Central memory CD4-positive, alpha-beta T cell (primary cell): ENCODE data around the gene HDAC9.

Experiments used
- DNase-seq: peaks from one replicate; pipeline ENCODE4 v3.0.0; 2022

The HDAC9 gene

DNA sequence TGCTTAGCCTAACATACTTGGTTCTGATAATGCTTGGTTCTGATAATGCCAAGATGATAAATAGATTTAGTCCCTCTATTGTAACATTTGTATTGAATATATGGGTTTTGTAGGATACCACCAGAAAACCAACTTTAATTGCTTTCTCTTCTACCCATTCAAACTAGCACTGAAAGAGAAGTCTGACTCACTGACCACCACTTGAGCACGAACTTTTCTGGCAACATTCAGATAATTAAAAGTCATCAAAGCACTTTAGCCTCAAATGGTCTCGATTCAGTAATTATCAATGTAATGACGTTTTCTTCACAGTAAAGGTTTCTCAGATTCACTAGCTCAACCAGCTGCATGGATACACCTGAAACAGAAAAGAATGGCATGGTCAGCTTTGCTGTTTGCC, 63.0 kb downstream of the HDAC9 start:
- DNase-seq, result no peak

DNA sequence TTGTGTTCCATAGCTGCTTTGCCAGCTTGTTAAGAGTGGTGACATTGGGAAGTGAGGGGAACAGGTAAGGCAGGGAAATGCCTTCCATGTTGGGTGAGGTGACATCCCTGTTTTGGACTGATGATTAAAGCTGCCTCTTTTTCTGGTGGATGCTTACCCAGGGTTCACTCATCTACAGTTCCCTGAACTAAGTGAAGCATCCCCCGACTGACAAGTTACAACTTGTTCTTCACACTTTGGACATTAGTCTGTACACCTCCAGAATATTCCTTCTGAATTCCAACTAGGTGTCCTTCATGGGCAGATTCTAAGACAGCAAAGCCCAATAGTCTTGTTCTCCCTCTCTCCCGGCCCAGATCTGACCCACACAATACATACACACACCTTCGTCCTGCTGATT, 63.4 kb downstream of the HDAC9 start:
- no peak for DNase-seq

DNA sequence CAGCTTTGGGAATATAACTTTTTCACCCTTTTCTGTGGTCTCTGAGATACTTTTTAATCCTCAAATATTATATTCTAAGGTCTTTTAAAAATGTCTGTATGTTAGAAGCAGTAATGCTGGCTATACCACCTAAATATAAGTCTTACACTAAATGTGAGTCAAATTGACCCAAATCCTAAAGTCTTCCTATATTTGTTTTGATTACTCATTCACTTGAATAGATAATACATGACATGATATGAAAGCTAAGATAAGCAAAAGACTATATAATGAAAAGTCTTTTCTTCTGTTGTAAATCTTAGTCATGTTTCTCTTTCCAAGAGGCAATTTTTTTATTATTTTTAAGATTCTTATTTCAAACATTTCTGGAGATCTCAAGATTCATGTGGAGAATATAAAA, 64.2 kb downstream of the HDAC9 start:
- no peak for DNase-seq

DNA sequence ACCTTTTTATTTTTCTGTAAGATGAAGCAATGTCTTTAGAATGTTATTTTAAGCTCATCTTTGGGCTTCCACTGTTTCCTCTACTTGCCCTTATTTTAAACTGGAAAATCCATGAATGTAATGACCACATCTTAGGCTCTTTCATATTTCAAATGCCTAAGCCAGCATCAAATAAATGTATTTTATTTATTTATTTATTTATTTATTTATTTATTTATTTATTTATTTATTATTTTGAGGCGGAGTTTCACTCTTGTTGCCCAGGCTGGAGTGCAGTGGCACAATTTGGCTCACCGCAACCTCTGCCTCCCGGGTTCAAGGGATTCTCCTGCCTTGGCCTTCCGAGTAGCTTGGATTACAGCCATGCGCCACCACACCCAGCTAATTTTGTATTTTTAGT, 69.2 kb downstream of the HDAC9 start:
- no peak for DNase-seq

DNA sequence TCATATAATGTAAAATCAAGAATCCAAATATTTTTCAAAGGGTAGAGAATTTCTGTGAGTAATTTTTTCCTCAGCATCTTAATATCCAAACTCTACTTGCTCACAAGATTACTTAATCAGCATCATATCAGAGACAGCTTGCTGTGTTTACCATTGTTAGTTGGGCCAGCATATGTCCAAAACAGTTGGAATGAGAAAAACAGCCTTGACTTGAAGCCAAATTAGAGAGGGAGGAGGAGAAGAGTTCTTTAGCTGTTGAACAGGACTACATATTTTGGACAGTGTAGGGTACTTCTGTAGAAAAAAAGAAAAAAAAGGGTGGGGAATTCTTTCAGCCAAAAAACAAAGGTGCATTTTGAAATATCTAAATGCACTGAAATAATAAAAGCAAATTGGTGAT, 69.8 kb downstream of the HDAC9 start:
- DNase-seq, result no peak

DNA sequence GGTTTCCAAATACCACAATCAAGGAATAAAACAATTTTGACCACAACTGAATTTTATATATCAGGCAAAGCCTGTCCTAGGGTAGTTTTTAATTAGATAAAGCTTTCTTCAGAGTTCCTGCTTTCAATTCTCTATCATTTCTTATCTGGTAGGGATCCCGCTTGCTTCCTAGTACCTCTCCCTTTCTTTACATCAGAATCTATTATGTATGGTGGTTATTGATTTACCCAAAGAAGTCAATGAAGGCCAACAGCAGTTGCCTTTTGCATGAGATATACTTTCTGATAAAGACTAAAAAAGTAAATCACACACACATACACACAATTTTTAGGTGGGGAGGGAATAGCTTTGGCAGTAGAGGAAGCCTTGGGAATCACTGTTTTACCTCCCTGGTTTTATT, 70.7 kb downstream of the HDAC9 start:
- no peak for DNase-seq

DNA sequence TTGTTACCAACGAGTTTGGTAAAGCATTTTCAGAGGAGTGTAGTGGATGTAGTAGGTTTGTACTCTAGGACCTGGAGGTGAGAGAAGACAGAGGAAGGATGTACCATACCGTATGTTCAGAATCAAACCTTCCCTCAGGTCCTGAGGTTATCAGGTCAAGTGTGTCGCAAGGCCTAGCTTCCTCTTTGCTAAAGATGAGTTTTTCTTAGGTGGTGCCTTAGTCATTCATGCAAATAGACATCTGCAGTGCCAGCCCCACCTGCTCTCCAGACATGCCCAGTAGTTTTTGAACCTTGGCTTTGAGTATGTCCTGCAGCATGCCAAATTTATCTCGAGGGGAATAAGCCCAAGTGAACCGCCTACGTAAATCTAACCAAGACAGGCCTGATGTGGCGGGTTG, 71.3 kb downstream of the HDAC9 start:
- no peak for DNase-seq

DNA sequence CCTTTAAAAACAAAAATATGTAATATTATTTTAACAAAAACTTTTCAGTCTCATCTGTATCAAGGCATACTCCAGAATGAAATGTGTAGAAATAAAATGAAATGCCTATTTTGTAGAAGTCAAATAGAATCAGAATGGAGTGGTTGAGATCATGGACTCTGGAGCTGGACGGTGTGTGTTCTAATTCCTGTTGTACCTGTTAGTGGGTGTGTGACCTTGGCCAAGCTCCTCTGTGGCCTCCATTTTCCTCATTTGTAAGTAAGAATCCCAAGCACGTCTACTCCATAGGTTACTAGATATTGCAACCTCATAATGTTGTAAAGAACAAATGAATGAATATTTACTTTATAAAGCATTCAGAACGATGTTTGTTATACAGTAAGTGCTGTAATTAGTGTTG, 74.9 kb downstream of the HDAC9 start:
- no peak for DNase-seq

DNA sequence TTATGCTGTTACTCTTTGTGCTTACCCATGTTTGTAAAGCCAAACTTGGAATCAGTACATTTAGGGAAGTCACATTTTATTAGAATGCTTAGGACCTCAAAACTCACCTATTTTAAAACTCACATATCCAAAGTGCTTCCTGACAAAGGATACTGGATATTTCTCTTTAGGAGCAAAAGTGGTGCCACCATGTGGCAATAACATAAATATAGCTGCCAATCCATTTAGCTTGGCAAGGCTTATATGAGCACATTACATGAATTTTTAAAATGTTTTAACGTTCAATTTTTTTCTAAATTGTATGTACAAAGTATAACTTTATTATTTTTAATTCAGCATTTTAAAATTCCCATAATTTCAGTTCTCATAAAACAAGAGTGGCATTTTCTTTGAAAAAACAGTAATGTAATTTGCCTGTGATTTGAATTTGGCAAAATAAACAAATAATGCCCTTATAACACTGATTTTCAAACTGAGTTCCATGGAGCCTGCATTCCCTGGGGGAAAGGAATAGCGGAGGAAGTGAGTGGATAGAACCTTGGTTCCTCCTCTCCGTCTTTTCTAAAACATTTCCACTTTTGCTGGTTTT, 75.4 kb downstream of the HDAC9 start:
- DNase-seq, result no peak

DNA sequence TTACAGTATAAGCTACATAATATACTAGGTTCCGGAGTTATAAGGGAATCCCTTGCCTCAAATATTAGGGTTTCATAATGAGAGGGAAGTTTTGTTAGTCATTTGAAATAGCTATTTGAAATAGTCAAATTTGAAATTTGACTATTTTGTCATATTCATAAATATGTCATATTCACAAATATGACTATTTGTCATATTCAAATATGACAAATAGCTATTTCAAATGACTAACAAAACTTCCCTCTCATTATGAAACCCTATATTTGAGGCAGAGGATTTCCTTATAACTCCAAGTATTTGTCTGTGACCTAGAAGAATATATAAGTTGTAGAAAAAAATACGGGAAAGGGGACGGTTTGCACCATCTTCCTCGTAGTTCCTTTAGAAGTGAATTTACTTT, 76.6 kb downstream of the HDAC9 start:
- no peak for DNase-seq

DNA sequence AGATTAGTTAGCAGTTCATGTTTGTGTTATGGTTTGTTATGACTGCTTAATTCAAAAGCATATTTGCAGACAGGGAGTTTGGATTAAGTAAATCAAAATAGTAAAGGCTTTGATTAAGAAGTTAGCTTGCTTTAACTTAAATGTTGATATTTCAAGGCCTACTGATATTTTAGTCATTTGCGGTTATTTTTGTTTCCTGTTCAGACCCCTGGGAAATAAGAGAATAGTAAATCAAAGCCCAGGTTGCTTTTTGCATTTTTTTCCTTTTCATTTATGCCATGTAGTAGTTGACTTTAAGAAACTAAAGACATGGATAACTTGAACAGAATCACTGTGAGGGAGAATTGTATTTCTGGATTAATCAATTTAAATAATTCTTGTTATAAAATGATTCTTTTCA, 77.3 kb downstream of the HDAC9 start:
- no peak for DNase-seq

DNA sequence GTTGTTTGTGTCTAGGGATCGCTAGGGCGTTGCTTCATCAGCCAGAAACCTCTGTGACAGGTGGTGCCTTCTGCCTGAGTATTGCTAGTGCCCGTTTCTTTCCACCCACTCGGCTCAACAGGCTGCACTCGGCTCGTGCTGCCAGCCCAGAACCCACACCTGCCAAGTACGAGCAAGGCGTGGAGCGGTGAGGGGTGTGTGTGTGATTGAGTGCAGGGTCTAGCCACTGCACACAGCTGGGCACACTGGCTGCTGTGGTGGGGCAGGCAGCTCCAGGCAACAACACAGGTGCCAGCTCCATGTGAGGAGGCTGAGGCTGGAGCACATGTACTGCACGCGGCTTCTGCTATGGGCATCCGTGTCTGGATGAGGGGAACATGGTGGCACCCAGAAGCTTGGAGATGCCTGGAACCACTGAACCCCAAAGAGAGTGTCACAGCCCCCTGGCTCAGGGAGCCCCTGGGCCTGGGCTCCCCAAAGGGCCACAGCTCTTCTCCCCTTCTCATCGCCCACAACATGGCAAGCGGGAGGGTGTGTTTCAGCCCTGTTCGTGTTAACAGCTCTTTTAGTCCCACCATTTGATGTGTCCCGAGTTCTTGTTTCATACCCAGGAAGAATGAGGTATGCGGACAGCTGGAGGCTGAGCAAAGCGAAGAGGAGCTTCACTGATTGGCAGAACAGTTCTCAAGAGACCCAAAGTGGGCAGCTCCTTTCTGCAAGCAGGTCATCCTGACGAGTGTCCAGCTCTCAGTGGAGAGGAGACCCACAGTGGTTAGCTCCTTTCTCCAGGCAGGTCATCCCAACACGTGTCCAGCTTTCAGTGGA, 78.1 kb downstream of the HDAC9 start:
- DNase-seq, result no peak

DNA sequence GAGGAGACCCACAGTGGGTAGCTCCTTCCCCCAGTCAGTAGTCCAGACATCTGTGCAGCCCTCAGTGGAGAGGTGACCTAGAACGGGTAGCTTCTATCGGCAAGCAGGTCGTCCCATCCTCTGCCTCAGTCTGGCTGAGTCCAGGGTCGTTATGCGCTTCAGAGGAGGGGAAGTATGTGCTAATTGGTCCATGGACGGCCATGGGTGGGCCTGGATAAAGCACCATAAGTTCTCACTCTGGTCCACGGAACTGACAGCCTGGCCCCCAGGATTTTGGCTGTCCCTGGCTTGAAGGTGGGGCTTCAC, 78.6 kb downstream of the HDAC9 start:
- no peak for DNase-seq

DNA sequence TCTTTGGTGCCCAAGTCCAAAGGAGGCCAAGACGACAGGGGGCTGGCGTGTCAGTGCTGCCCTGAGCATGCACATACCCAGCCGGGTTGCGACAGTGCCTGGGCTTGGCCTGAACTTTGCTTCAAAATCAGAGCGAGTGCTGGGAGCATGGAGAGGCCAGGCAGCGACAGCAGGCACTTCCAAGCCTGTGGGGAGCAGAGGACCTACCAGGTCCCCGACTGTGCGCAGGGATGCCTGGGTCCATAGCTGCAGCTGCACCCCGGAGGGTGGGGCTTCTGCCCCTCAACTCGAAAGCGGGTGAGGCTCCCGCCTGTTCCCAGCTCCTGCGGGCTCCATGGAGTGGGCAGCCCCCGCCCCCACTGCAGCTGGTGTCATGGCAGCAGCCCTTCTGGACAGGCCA, 79.1 kb downstream of the HDAC9 start:
- DNase-seq, result no peak

DNA sequence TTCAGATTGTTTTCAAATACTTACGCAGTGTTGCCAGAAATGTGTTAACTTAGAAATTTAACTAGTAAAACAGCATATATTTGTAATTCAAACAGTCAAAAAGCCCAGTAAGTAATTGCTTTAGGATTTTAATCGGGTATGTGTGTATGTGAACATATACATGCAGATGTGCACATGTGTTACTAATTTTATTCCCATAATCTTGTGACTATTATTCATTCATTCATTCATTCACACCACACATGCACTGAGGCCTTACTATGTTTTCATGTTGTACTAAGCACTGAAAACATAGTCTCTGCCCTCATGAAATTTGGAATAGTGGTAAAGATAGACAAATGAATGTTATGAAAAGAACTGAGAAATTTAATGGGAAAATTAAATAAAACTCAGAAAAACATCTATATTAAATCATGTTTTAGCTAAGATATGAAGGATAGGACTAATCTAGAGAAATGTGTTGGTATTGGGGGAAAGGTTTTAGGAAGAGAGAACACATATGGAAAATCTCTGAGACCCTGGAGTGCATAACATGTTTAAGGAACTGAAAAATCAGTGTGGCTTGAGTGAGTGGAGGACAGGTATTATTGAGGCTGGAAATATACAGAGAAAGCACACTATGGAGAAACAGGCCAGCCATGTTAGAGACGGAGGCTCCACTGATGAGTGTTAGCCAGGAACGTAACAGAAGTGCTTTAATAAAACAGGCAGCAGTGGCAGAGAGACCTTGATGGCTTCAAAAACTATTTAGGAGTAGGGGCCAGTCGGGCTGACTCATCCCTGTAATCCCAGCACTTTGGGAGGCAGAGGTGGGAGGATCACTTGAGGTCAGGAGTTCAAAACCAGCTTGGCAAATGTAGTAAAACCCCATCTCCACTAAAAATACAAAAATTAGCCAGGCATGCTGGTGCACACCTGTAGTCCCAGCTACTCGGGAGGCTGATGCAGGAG, 80.3 kb downstream of the HDAC9 start:
- DNase-seq, result no peak

DNA sequence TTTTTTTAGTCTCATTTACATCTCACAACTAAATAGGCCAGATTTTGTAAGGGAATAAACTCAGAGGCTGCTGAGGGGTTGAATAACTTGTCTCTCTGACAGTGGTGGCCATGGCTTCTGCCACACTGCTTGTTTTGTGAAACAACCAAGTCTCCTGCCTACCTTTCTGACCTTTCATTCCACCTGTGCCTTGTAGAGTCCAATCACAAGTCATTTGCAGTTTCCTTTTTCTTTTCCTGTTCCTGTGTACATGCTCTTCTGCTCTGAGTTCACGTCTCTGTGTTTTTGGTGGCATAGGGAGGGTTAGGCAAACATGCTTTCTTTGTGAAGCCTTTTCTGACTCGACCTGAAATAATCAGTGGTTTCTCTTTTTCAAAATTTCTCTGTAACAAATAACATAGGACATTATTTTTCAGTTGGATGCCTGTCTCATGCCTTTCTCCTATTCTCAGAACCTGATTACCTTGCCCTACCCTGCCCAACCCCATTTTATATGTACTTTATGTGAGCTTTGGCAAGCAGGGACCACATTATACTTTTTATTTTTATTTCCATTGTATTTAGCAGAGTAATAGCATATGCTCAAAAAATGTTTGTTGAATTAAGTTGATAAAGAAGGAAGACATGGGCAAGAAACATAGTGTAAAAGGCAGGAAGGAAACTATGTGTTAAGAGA, 81.7 kb downstream of the HDAC9 start:
- no peak for DNase-seq

DNA sequence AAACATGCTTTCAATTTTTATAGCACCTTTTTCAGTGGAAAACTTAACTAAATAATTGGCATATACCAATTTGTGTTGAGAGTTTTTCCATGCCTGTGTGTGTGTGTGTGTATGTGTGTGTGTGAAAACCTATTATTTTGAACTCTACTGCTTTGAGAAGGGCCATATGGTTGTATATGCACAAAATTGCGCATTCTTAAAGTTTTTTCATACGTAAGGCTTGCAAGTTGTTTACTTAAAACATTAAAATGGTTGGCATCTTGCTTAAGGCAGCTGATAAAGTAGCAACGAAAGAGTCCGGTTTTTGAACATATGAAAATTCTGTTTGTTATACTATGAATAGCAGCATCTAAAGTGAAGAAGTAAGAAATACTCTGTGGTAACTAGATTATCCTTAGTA, 84.1 kb downstream of the HDAC9 start:
- no peak for DNase-seq

DNA sequence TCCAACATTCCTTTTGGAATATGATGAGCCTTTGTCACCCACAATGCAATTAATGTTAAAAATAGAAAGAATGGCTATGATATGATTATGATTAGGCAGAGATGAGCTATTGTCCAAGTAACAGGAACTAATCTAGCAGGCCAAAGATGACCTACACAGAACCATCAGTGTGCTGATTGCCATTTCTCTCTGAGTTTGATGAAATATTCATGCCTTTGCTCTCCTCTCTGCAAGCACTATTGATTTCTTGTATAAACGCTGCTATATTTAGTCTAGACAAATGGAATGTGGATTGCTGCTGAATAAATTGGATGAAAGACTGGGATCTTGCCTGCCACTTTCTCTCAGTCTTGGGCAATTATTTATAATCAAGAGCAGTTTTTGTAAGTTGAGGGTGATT, 85.4 kb downstream of the HDAC9 start:
- no peak for DNase-seq

DNA sequence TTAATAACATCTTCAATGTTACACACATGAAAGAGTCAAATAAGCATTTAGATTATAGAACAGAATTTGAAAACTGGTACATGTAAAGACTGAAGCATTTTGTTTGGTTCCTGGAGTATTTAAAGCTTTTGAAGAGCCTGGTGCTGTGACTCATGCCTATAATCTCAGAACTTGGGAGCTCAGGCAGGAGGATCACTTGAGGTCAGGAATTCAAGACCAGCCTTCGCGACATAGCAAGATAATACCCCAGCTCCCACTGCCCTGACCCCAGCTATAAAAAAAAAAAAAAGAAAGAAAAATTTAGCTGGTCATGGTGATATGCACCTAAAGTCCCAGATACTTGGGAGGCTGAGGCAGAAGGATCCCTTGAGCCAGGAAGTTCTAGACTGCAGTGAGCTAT, 87.8 kb downstream of the HDAC9 start:
- DNase-seq, result no peak

DNA sequence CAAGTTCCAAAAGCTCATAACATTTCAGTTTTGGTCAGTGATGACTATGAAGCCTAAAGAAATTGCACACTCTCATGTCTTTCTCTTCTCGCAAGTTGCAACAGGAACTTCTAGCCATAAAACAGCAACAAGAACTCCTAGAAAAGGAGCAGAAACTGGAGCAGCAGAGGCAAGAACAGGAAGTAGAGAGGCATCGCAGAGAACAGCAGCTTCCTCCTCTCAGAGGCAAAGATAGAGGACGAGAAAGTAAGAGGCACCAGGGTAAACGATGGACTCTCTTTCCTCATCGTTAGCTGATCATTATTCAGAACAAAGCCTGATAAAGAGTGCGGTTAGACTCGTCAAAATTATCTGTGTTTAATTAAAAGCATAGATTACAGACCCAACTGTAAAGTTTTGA, 94.7 kb downstream of the HDAC9 start:
- no peak for DNase-seq

DNA sequence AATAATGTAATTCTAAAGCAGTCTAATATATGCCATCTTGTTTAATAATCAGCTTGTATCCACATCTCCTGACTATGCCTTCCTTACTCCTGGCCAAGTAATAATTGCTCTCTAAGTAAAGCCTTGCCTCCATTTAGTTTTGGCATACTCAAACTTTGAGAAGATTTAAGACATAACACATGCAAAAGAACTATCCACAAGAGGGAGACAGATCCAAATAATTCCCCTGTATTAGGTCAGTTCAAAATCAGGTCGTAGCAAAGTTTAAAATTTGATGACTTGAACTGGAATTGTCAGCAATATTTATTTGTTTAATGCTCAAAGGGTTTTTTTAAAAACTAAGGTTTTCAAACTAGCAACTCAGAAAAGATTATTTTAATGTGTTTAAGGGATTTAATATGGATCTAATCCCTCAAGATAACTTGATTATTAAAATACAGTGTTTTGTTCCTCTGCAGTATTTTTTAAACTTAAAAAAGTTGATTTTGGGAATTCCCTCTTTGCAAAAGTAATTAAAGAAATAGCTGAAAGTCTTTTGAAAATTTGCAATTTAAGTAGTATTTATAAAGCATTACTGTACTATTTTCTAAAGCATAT, 95.3 kb downstream of the HDAC9 start:
- DNase-seq, result no peak

DNA sequence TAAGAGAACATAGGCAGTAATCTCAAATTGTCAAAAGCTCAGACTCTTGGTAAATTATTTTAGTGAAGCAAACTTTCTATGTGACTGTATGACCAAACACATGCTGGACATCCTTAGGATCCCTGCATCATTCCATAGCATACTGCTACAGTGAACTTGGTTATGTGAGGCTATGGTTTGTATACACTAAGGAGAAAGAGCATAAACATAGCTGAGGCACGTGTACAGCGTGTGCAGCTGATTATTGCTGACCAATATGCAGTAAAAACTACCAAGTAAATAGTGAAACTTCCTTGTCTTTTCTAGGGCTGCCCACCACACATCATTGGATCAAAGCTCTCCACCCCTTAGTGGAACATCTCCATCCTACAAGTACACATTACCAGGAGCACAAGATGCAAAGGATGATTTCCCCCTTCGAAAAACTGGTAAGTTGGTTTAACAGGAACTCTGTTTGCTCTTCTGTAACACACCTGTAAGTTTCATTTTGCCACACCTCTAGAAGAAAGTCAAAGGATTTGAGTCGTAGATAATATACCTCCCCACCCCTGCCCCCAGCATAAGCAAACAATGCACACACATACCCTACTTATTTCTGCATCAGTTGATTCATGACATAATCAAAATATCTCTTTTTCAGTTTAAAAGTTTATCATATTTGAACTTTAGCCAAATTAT, 98.2 kb downstream of the HDAC9 start:
- no peak for DNase-seq
